HCT116 (cell line): ENCODE data around the gene ATN1. TPM values are rescaled to one million over a fixed set of nuclear protein-coding genes. Genes with fewer than 3 reads are reported as not detected.

Experiments
- ATAC-seq: fragments of 200-7000 bp; cut with Tn5 transposase; 2 replicates; pipeline ENCODE4 v1.9.1; 2020; ENCODE audit warnings: mild to moderate bottlenecking, moderate library complexity
- BruUV-seq: library from RNA; stranded (reverse); fragments of 400-500 nt; replicated peaks from 2 replicates; lab custom pipeline; 2021; lab: Mats Ljungman, UMichigan
- CTCF ChIA-PET: fragments of 300-600 bp; sonication (Branson Sonifier 250); formaldehyde crosslinking; loops from one replicate; lab custom pipeline; 2021; ENCODE audit warnings: antibody characterized with exemption; lab: Charles Lee
- POLR2A ChIA-PET: fragments of 300-600, 350-600 bp; sonication (Branson Sonifier 250); formaldehyde crosslinking; loops from one replicate; lab custom pipeline; 2021; ENCODE audit warnings: antibody characterized with exemption; lab: Charles Lee
- RAD21 ChIA-PET, 2 experiments: fragments of 300-600 bp; sonication (Branson Sonifier 250); formaldehyde crosslinking; loops; one replicate each; lab custom pipeline; 2023; ENCODE audit warnings: low total read pairs in 2 of 2; ENCODE audit not compliant: uncharacterized antibody in 2 of 2, unreplicated experiment in 2 of 2, low non-redundant PET in 1 of 2; lab: Charles Lee
- DNase-seq: peaks from one replicate; pipeline ENCODE4 v3.0.0-alpha.2; 2010; ENCODE audit warnings: low read depth, low spot score
- H2AFZ ChIP-seq: fragments of 200-600 bp; shearing (Covaris generic), sonication (generic); 2 replicates; pipeline ENCODE4 v1.6.1; 2017; ENCODE audit warnings: low read depth, mixed run types, mixed read lengths, antibody characterized with exemption, low read length; ENCODE audit not compliant: poor library complexity, severe bottlenecking
- H3K27ac ChIP-seq: 2 replicates; pipeline ENCODE4 v1.5.1; 2012; ENCODE audit warnings: low read depth, low read length
- H3K27me3 ChIP-seq: fragments of 200-600 bp; sonication (generic); 2 replicates; pipeline ENCODE4 v1.6.1; 2016; ENCODE audit warnings: mixed run types, low read length, mixed read lengths; ENCODE audit not compliant: insufficient read depth
- H3K36me3 ChIP-seq, 2 experiments: fragments of 200-500 bp in 1 of 2; fragments of 200-600 bp in 1 of 2; sonication (Bioruptor generic) in 1 of 2; sonication (generic) in 1 of 2; 2 replicates each; pipeline versions ENCODE4 v1.5.1 to v1.6.1; 2014 to 2016; ENCODE audit warnings: low read length in 2 of 2, inconsistent platforms in 1 of 2, mixed read lengths in 1 of 2, mixed run types in 1 of 2; ENCODE audit not compliant: insufficient read depth in 2 of 2, control insufficient read depth in 1 of 2
- H3K4me1 ChIP-seq, 2 experiments: fragments of 200-600 bp in 1 of 2; sonication (generic) in 1 of 2; 2 replicates each; pipeline versions ENCODE4 v1.5.1 to v1.6.1; 2012 to 2017; ENCODE audit warnings: low read length in 2 of 2, inconsistent platforms in 1 of 2, mild to moderate bottlenecking in 1 of 2, mixed read lengths in 1 of 2, mixed run types in 1 of 2, moderate library complexity in 1 of 2; ENCODE audit not compliant: insufficient read depth in 2 of 2, control insufficient read depth in 1 of 2
- H3K4me2 ChIP-seq: fragments of 200-600 bp; sonication (generic); 2 replicates; pipeline ENCODE4 v1.6.1; 2017; ENCODE audit warnings: mixed run types, low read length, mixed read lengths
- H3K4me3 ChIP-seq, 2 experiments: fragments of 200-600 bp in 1 of 2; sonication (generic) in 1 of 2; replicated peaks in 1 of 2; 2 replicates each; pipeline ENCODE4 v1.5.1; 2011 to 2016; ENCODE audit warnings: low read length in 2 of 2, control low read depth in 1 of 2, low read depth in 1 of 2, mild to moderate bottlenecking in 1 of 2, mixed read lengths in 1 of 2, mixed run types in 1 of 2
- H3K79me2 ChIP-seq: fragments of 200-600 bp; sonication (generic); 2 replicates; pipeline ENCODE4 v1.6.1; 2017; ENCODE audit warnings: mild to moderate bottlenecking, mixed run types, low read length, moderate library complexity, mixed read lengths; ENCODE audit not compliant: insufficient read depth
- H3K9ac ChIP-seq: fragments of 200-600 bp; sonication (generic); 2 replicates; pipeline ENCODE4 v1.6.1; 2016; ENCODE audit warnings: low read length, mixed read lengths
- H3K9me2 ChIP-seq: fragments of 200-600 bp; sonication (generic), shearing (Covaris generic); 2 replicates; pipeline ENCODE4 v1.6.1; 2017; ENCODE audit warnings: mixed run types, mild to moderate bottlenecking, moderate library complexity; ENCODE audit not compliant: insufficient read depth
- H3K9me3 ChIP-seq, 2 experiments: fragments of 200-500 bp in 1 of 2; fragments of 200-600 bp in 1 of 2; sonication (Bioruptor generic) in 1 of 2; sonication (generic) in 1 of 2; 2 replicates each; pipeline ENCODE4 v1.6.1; 2014 to 2017; ENCODE audit warnings: low read length in 2 of 2, mixed read lengths in 2 of 2, inconsistent platforms in 1 of 2, low read depth in 1 of 2, mild to moderate bottlenecking in 1 of 2, mixed run types in 1 of 2, moderate library complexity in 1 of 2; ENCODE audit not compliant: control insufficient read depth in 1 of 2, insufficient read depth in 1 of 2
- H4K20me1 ChIP-seq: fragments of 200-600 bp; sonication (generic), shearing (Covaris generic); 2 replicates; pipeline ENCODE4 v1.6.1; 2017; ENCODE audit warnings: mixed run types, mild to moderate bottlenecking, moderate library complexity; ENCODE audit not compliant: insufficient read depth
- CEBPB ChIP-seq: IDR thresholded peaks from 2 replicates; pipeline ENCODE4 v1.6.1; 2012; ENCODE audit warnings: low read depth
- EGR1 ChIP-seq: IDR thresholded peaks from 2 replicates; pipeline ENCODE4 v1.6.1; 2012; ENCODE audit warnings: low read depth
- ELF1 ChIP-seq: IDR thresholded peaks from 2 replicates; pipeline ENCODE4 v1.6.1; 2012; ENCODE audit warnings: low read depth, borderline replicate concordance
- EZH2 ChIP-seq: fragments of 200-600 bp; sonication (generic); IDR thresholded peaks from 2 replicates; pipeline ENCODE4 v1.6.1; 2017; ENCODE audit warnings: antibody characterized with exemption, mixed run types
- POLR2A ChIP-seq: IDR thresholded peaks from 2 replicates; pipeline ENCODE4 v1.7.0; 2011; ENCODE audit warnings: borderline replicate concordance; ENCODE audit not compliant: insufficient read depth, insufficient read length; ENCODE audit errors: extremely low read depth
- SP1 ChIP-seq: IDR thresholded peaks from 2 replicates; pipeline ENCODE4 v1.6.1; 2012; ENCODE audit warnings: low read depth
- SRF ChIP-seq: IDR thresholded peaks from 2 replicates; pipeline ENCODE4 v1.6.1; 2012; ENCODE audit warnings: low read depth
- TCF7L2 ChIP-seq: IDR thresholded peaks from 2 replicates; pipeline ENCODE4 v1.7.0; 2011; ENCODE audit warnings: borderline replicate concordance, inconsistent platforms; ENCODE audit not compliant: insufficient read depth, insufficient read length; ENCODE audit errors: extremely low read depth
- YY1 ChIP-seq: IDR thresholded peaks from 2 replicates; pipeline ENCODE4 v1.6.1; 2011; ENCODE audit warnings: low read length, low read depth, moderate library complexity, mild to moderate bottlenecking; ENCODE audit not compliant: insufficient replicate concordance; ENCODE audit errors: extremely low read depth
- ZFX ChIP-seq: fragments of 450-650 bp; IDR thresholded peaks from 2 replicates; pipeline ENCODE4 v1.6.1; 2017
- intact Hi-C: fragments of 100-400 bp; cut with micrococcal nuclease; formaldehyde crosslinking; loops from 2 replicates; pipeline ENCODE4 v1.10.0; 2022
- total RNA-seq: library from RNA; stranded (reverse); gene quantifications from one replicate; pipeline ENCODE4 v1.2.1, GENCODE V29; 2021; ENCODE audit not compliant: unreplicated experiment
- TF ChIP-seq, protein P1 (sequence below): IDR thresholded peaks from 2 replicates; pipeline ENCODE4 v1.6.1; 2012
- TF ChIP-seq, protein P2 (sequence below): IDR thresholded peaks from 2 replicates; pipeline ENCODE4 v1.6.1; 2012; ENCODE audit warnings: low read depth

Gene ATN1
- total RNA-seq, 1 experiment from 2014 or later = 104 TPM

DNA sequence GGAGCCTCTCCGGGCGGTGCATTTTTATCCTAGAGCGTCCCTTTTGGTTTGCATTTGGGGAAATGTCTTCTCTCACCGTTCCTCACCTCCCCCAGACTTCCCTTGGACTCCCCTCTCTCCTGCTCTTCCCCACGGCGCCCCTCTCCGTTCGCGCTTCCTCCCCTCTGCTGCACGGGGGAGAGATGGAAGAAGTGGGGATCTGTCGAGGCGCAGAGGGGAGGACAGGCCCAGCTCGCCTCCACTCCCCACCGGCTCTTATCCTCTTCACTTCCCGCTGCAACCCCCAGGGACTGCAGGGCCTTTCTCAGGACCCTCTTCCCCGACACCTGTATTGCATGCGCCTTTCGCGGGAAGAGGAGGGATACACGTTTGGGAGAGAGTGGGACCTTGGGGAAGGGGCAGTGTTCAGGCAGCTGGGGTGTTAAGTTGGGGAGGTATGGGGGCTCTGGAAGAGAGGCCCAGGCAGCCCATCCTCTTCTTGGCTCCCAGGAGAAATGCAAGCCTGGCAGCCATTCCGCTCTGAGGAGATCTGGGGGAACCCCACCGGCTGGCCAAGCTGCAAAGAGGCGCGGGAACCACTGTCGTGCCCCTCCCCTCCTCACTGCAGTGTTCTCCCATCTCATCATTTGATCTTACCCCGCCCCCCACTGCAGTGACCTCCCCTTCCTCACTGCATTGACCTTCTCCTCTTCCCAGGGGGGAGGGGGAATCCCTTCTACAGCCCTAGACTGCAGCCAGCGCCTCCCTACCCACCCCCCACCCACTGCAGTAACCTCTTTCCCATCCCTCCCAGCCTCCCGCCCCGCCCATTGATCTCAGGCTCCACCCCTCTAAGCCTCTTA is 12.6 kb upstream of the ATN1 start:
- H3K79me2 ChIP-seq = peaks cover 13% of the 10 kb centered on the region; the same call in 1 of the 2 replicates
- peak; percentile 52 for ATAC-seq
- CTCF ChIA-PET = interaction anchor here (1.0 to 1.4 kb wide), 3 partner anchors 10 to 46 kb away, joined by 3 to 4 read pairs (median 3); no protein-coding TSS in a partner anchor
- H4K20me1 ChIP-seq = no peaks in the 10 kb centered on the region
- H2AFZ ChIP-seq = no peak overlapping the region
- peaks cover 8 to 17% of the 10 kb centered on the region in 2 experiments for H3K36me3 ChIP-seq
- BruUV-seq = TSS peak; percentile 29
- H3K4me1 ChIP-seq = peaks cover 15 to 29% of the 10 kb centered on the region in 2 experiments
- H3K4me2 ChIP-seq = peak overlapping the region; percentile 92
- no peak for DNase-seq
- H3K4me3 ChIP-seq = peak overlapping the region; percentile 79 to 81
- TF ChIP-seq, protein P1, sequence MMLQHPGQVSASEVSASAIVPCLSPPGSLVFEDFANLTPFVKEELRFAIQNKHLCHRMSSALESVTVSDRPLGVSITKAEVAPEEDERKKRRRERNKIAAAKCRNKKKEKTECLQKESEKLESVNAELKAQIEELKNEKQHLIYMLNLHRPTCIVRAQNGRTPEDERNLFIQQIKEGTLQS = no peak
- TF ChIP-seq, protein P2, sequence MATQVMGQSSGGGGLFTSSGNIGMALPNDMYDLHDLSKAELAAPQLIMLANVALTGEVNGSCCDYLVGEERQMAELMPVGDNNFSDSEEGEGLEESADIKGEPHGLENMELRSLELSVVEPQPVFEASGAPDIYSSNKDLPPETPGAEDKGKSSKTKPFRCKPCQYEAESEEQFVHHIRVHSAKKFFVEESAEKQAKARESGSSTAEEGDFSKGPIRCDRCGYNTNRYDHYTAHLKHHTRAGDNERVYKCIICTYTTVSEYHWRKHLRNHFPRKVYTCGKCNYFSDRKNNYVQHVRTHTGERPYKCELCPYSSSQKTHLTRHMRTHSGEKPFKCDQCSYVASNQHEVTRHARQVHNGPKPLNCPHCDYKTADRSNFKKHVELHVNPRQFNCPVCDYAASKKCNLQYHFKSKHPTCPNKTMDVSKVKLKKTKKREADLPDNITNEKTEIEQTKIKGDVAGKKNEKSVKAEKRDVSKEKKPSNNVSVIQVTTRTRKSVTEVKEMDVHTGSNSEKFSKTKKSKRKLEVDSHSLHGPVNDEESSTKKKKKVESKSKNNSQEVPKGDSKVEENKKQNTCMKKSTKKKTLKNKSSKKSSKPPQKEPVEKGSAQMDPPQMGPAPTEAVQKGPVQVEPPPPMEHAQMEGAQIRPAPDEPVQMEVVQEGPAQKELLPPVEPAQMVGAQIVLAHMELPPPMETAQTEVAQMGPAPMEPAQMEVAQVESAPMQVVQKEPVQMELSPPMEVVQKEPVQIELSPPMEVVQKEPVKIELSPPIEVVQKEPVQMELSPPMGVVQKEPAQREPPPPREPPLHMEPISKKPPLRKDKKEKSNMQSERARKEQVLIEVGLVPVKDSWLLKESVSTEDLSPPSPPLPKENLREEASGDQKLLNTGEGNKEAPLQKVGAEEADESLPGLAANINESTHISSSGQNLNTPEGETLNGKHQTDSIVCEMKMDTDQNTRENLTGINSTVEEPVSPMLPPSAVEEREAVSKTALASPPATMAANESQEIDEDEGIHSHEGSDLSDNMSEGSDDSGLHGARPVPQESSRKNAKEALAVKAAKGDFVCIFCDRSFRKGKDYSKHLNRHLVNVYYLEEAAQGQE = no peak
- TF ChIP-seq SRF (no peak), SP1 (no peak), YY1 (no peak), EZH2 (no peak), POLR2A (no peak), ELF1 (no peak), ZFX (no peak), EGR1 (no peak), TCF7L2 (no peak), CEBPB (no peak)
- H3K27me3 ChIP-seq = no peaks in the 10 kb centered on the region
- peak overlapping the region; percentile 53; the same call in 1 of the 2 replicates for H3K27ac ChIP-seq
- H3K9ac ChIP-seq = peak overlapping the region; percentile 68
- RAD21 ChIA-PET = no interaction called here
- intact Hi-C loops = no loop called here
- H3K9me2 ChIP-seq = no peaks in the 10 kb centered on the region
- POLR2A ChIA-PET = interaction anchor here (0.6 to 1.3 kb wide), 2 partner anchors 21 to 29 kb away, joined by 3 to 7 read pairs; partner anchors contain the start of genes C12orf57 and RNU7-1
- H3K9me3 ChIP-seq = no peaks in the 10 kb centered on the region
